ENCODE results near the gene SMPD2.

SMPD2 gene

GRCh38 chr6:109478841-109479624 lies 38.5 kb downstream of the SMPD2 start:
- Histone ChIP-seq H4K91ac (ENCODE audit: low read depth, low read length) (no peak overlapping the region), H3K79me1 (ENCODE audit: low read length) (peaks cover 5% of the 10 kb centered on the region), H3K23ac (ENCODE audit: low read length) (no peak overlapping the region), H4K8ac (ENCODE audit: low read depth, low read length) (no peak overlapping the region), H3K36me3 (ENCODE audit: control insufficient read depth in 1 of 2, insufficient read depth in 2 of 2, low read length in 2 of 2) (peaks cover 6 to 18% of the 10 kb centered on the region in 2 experiments), H2BK120ac (ENCODE audit: insufficient read depth, low read length, poor library complexity) (no peak overlapping the region), H3K14ac (ENCODE audit: low read length) (no peak overlapping the region), H2BK5ac (ENCODE audit: low read depth, low read length, poor library complexity) (no peak overlapping the region), H3K9me3 (ENCODE audit: insufficient read depth, low read depth, low read length) (peaks cover 1% of the 10 kb centered on the region), H3K4me3 (ENCODE audit: low read depth, low read length) (no peak overlapping the region), H3K4ac (ENCODE audit: low read depth, low read length) (no peak overlapping the region), H4K12ac (ENCODE audit: low read depth, low read length) (no peak overlapping the region), H3K27me3 (ENCODE audit: insufficient read depth, low read length) (no peaks in the 10 kb centered on the region), H2AFZ (ENCODE audit: insufficient read depth, low read length, poor library complexity) (no peak overlapping the region), H3K79me2 (ENCODE audit: control insufficient read depth, insufficient read depth, low read length, poor library complexity) (peaks cover 3% of the 10 kb centered on the region), H3K4me1 (ENCODE audit: control insufficient read depth in 1 of 2, insufficient read depth in 2 of 2, low read length in 2 of 2) (peaks cover 0 to 5% of the 10 kb centered on the region in 2 experiments), H3K9ac (ENCODE audit: low read length) (no peak overlapping the region), H3K4me2 (ENCODE audit: low read length) (no peak overlapping the region), H2AK5ac (ENCODE audit: low read length) (no peak overlapping the region), H3K27ac (ENCODE audit: low read depth, low read length) (no peak overlapping the region), H3K18ac (ENCODE audit: low read length) (no peak overlapping the region), H2BK12ac (ENCODE audit: low read length) (no peak overlapping the region)
- WGBS (ENCODE audit: extremely low coverage, insufficient coverage, insufficient read length): no CpG with 5 or more reads among the region's 5 CpGs
- DNase-seq: no peak

- no peak overlapping the region for H3K23ac ChIP-seq (ENCODE audit: low read length)
- no peak overlapping the region for H3K27ac ChIP-seq (ENCODE audit: low read depth, low read length)
- no peak overlapping the region for H3K9ac ChIP-seq (ENCODE audit: low read length)
- H3K4me3 ChIP-seq (ENCODE audit: low read depth, low read length): no peak overlapping the region
- no peak overlapping the region for H2AFZ ChIP-seq (ENCODE audit: insufficient read depth, low read length, poor library complexity)
- DNase-seq: no peak
- H3K4me1 ChIP-seq (ENCODE audit: control insufficient read depth in 1 of 2, insufficient read depth in 2 of 2, low read length in 2 of 2): peaks cover 0 to 5% of the 10 kb centered on the region in 2 experiments
- no peak overlapping the region for H2AK5ac ChIP-seq (ENCODE audit: low read length)
- no peak overlapping the region for H2BK12ac ChIP-seq (ENCODE audit: low read length)
- peaks cover 3 to 12% of the 10 kb centered on the region in 2 experiments for H3K36me3 ChIP-seq (ENCODE audit: control insufficient read depth in 1 of 2, insufficient read depth in 2 of 2, low read length in 2 of 2)
- H3K9me3 ChIP-seq (ENCODE audit: insufficient read depth, low read depth, low read length): peaks cover 1% of the 10 kb centered on the region
- no peak overlapping the region for H4K91ac ChIP-seq (ENCODE audit: low read depth, low read length)
- H3K18ac ChIP-seq (ENCODE audit: low read length): no peak overlapping the region
- peaks cover 5% of the 10 kb centered on the region for H3K79me1 ChIP-seq (ENCODE audit: low read length)
- no peak overlapping the region for H4K8ac ChIP-seq (ENCODE audit: low read depth, low read length)
- no peak overlapping the region for H2BK5ac ChIP-seq (ENCODE audit: low read depth, low read length, poor library complexity)
- H3K4me2 ChIP-seq (ENCODE audit: low read length): no peak overlapping the region
- WGBS (ENCODE audit: extremely low coverage, insufficient coverage, insufficient read length): no CpG with 5 or more reads among the region's 7 CpGs
- peaks cover 3% of the 10 kb centered on the region for H3K79me2 ChIP-seq (ENCODE audit: control insufficient read depth, insufficient read depth, low read length, poor library complexity)
- no peaks in the 10 kb centered on the region for H3K27me3 ChIP-seq (ENCODE audit: insufficient read depth, low read length)
- no peak overlapping the region for H2BK120ac ChIP-seq (ENCODE audit: insufficient read depth, low read length, poor library complexity)
- H3K4ac ChIP-seq (ENCODE audit: low read depth, low read length): no peak overlapping the region
- H3K14ac ChIP-seq (ENCODE audit: low read length): no peak overlapping the region
- H4K12ac ChIP-seq (ENCODE audit: low read depth, low read length): no peak overlapping the region
These were observed 40.5 kb downstream of the SMPD2 start for GRCh38 chr6:109480993-109481480.

GRCh38 chr6:109482905-109483734 lies 42.6 kb downstream of the SMPD2 start, which contains the start of gene ZBTB24:
Gene ZBTB24 (minus strand): TSS chr6:109483219. CDS start chr6:109482026, 1,193 bp downstream.
- Histone ChIP-seq H3K79me2 (ENCODE audit: control insufficient read depth, insufficient read depth, low read length, poor library complexity) (peaks cover 3% of the 10 kb centered on the region), H3K9me3 (ENCODE audit: insufficient read depth, low read depth, low read length) (no peaks in the 10 kb centered on the region), H2BK5ac (ENCODE audit: low read depth, low read length, poor library complexity) (peak within 1 kb of the TSS; percentile 78), H2BK12ac (ENCODE audit: low read length) (no peak within 1 kb of the TSS), H3K14ac (ENCODE audit: low read length) (peak within 1 kb of the TSS; percentile 84), H3K79me1 (ENCODE audit: low read length) (peaks cover 5% of the 10 kb centered on the region), H3K9ac (ENCODE audit: low read length) (peak within 1 kb of the TSS; percentile 93), H3K4me3 (ENCODE audit: low read depth, low read length) (peak within 1 kb of the TSS; percentile 90), H3K27me3 (ENCODE audit: insufficient read depth, low read length) (no peaks in the 10 kb centered on the region), H2AK5ac (ENCODE audit: low read length) (peak within 1 kb of the TSS; percentile 69), H4K91ac (ENCODE audit: low read depth, low read length) (peak within 1 kb of the TSS; percentile 77), H3K18ac (ENCODE audit: low read length) (peak within 1 kb of the TSS; percentile 74), H4K8ac (ENCODE audit: low read depth, low read length) (peak within 1 kb of the TSS; percentile 80), H2AFZ (ENCODE audit: insufficient read depth, low read length, poor library complexity) (peak within 1 kb of the TSS; percentile 89), H3K36me3 (ENCODE audit: control insufficient read depth in 1 of 2, insufficient read depth in 2 of 2, low read length in 2 of 2) (peaks cover 0 to 6% of the 10 kb centered on the region in 2 experiments), H3K27ac (ENCODE audit: low read depth, low read length) (no peak within 1 kb of the TSS), H4K12ac (ENCODE audit: low read depth, low read length) (peak within 1 kb of the TSS; percentile 73), H3K4ac (ENCODE audit: low read depth, low read length) (peak within 1 kb of the TSS; percentile 82), H3K23ac (ENCODE audit: low read length) (no peak within 1 kb of the TSS), H2BK120ac (ENCODE audit: insufficient read depth, low read length, poor library complexity) (peak within 1 kb of the TSS; percentile 76), H3K4me1 (ENCODE audit: control insufficient read depth in 1 of 2, insufficient read depth in 2 of 2, low read length in 2 of 2) (peaks cover 0 to 3% of the 10 kb centered on the region in 2 experiments), H3K4me2 (ENCODE audit: low read length) (peak within 1 kb of the TSS; percentile 85)
- DNase-seq: peak; percentile 89 to 93
- WGBS (ENCODE audit: extremely low coverage, insufficient coverage, insufficient read length): no CpG with 5 or more reads among the region's 97 CpGs

GRCh38 chr6:109483735-109484057 lies 43.2 kb downstream of the SMPD2 start:
- Histone ChIP-seq H2BK12ac (ENCODE audit: low read length) (no peak overlapping the region), H2AK5ac (ENCODE audit: low read length) (no peak overlapping the region), H3K79me1 (ENCODE audit: low read length) (peaks cover 5% of the 10 kb centered on the region), H3K9ac (ENCODE audit: low read length) (no peak overlapping the region), H3K18ac (ENCODE audit: low read length) (no peak overlapping the region), H3K79me2 (ENCODE audit: control insufficient read depth, insufficient read depth, low read length, poor library complexity) (peaks cover 3% of the 10 kb centered on the region), H4K8ac (ENCODE audit: low read depth, low read length) (no peak overlapping the region), H3K27ac (ENCODE audit: low read depth, low read length) (no peak overlapping the region), H3K9me3 (ENCODE audit: insufficient read depth, low read depth, low read length) (no peaks in the 10 kb centered on the region), H2AFZ (ENCODE audit: insufficient read depth, low read length, poor library complexity) (no peak overlapping the region), H4K91ac (ENCODE audit: low read depth, low read length) (no peak overlapping the region), H3K23ac (ENCODE audit: low read length) (no peak overlapping the region), H3K27me3 (ENCODE audit: insufficient read depth, low read length) (no peaks in the 10 kb centered on the region), H2BK5ac (ENCODE audit: low read depth, low read length, poor library complexity) (no peak overlapping the region), H3K4me1 (ENCODE audit: control insufficient read depth in 1 of 2, insufficient read depth in 2 of 2, low read length in 2 of 2) (peaks cover 0 to 3% of the 10 kb centered on the region in 2 experiments), H3K36me3 (ENCODE audit: control insufficient read depth in 1 of 2, insufficient read depth in 2 of 2, low read length in 2 of 2) (peaks cover 0 to 6% of the 10 kb centered on the region in 2 experiments), H2BK120ac (ENCODE audit: insufficient read depth, low read length, poor library complexity) (no peak overlapping the region), H3K4me3 (ENCODE audit: low read depth, low read length) (peak overlapping the region; percentile 70), H3K14ac (ENCODE audit: low read length) (no peak overlapping the region), H3K4ac (ENCODE audit: low read depth, low read length) (no peak overlapping the region), H3K4me2 (ENCODE audit: low read length) (peak overlapping the region; percentile 85), H4K12ac (ENCODE audit: low read depth, low read length) (no peak overlapping the region)
- no peak for DNase-seq
- no CpG with 5 or more reads among the region's 6 CpGs for WGBS (ENCODE audit: extremely low coverage, insufficient coverage, insufficient read length)

Data from trophoblast cell (in vitro differentiated cells and primary cell).